Iris pigment epithelial cell (primary cell): ENCODE data around the gene DOK5.

Experiments used
- DNase-seq: peaks from one replicate; pipeline ENCODE4 v3.0.0-alpha.2; 2011; ENCODE audit warnings: low read depth

Gene DOK5

GRCh38 chr20:54648421-54649142 lies 173.2 kb downstream of the DOK5 start:
- DNase-seq = no peak

- peak; percentile 72 for DNase-seq
Measured at GRCh38 chr20:54649511-54649962, 174.1 kb downstream of the DOK5 start.

- DNase-seq = no peak
Measured at GRCh38 chr20:54650052-54650719, 174.8 kb downstream of the DOK5 start.

GRCh38 chr20:54651252-54651651 lies 175.9 kb downstream of the DOK5 start:
- no peak for DNase-seq

- DNase-seq = no peak
Measured at GRCh38 chr20:54654450-54654849, 179.1 kb downstream of the DOK5 start.

GRCh38 chr20:54657268-54657826 lies 182.0 kb downstream of the DOK5 start:
- DNase-seq = no peak

- no peak for DNase-seq
Measured at GRCh38 chr20:54658525-54658924, 183.1 kb downstream of the DOK5 start.

- DNase-seq = no peak
Measured at GRCh38 chr20:54661265-54661664, 185.9 kb downstream of the DOK5 start.

- DNase-seq = no peak
Measured at GRCh38 chr20:54661880-54662465, 186.6 kb downstream of the DOK5 start.

GRCh38 chr20:54665812-54666211 lies 190.4 kb downstream of the DOK5 start:
- no peak for DNase-seq

GRCh38 chr20:54668271-54669039 lies 193.1 kb downstream of the DOK5 start:
- peak; percentile 14 for DNase-seq

- DNase-seq = no peak
Measured at GRCh38 chr20:54669040-54669363, 193.6 kb downstream of the DOK5 start.

- DNase-seq = no peak
Measured at GRCh38 chr20:54678253-54678652, 202.9 kb downstream of the DOK5 start.

- no peak for DNase-seq
Measured at GRCh38 chr20:54680439-54680838, 205.0 kb downstream of the DOK5 start.

GRCh38 chr20:54680872-54681619 lies 205.7 kb downstream of the DOK5 start:
- DNase-seq = peak; percentile 42

- no peak for DNase-seq
Measured at GRCh38 chr20:54681869-54682268, 206.5 kb downstream of the DOK5 start.

- no peak for DNase-seq
Measured at GRCh38 chr20:54688476-54688875, 213.1 kb downstream of the DOK5 start.

- no peak for DNase-seq
Measured at GRCh38 chr20:54690323-54690722, 214.9 kb downstream of the DOK5 start.

- no peak for DNase-seq
Measured at GRCh38 chr20:54691327-54691726, 215.9 kb downstream of the DOK5 start.

- no peak for DNase-seq
Measured at GRCh38 chr20:54692168-54692887, 216.9 kb downstream of the DOK5 start.

- no peak for DNase-seq
Measured at GRCh38 chr20:54694516-54694915, 219.1 kb downstream of the DOK5 start.
